ENCODE results near the gene RAD51B.

Gene RAD51B

DNA sequence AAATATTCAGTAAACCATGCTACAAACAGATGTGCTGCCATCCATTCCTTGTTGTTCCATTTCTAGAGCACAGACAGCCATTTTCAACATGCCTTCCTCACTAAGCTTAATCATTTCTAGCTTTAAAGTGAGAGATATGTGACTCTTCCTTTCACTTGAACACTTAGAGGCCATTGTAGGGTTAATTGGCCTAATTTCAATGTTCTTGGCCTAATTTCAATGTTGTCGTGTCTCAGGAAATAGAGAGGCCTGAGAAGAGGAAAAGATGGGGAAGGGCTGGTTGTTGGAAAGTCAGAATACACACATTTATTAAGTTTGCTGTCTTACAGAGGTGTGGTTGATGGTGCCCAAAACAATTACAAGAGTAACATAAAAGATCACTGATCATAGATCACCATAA lies 538.2 kb downstream of the RAD51B start:
- DNase-seq = no peak

GRCh38 chr14:68358500-68358899 lies 538.9 kb downstream of the RAD51B start:
- DNase-seq = no peak

DNA sequence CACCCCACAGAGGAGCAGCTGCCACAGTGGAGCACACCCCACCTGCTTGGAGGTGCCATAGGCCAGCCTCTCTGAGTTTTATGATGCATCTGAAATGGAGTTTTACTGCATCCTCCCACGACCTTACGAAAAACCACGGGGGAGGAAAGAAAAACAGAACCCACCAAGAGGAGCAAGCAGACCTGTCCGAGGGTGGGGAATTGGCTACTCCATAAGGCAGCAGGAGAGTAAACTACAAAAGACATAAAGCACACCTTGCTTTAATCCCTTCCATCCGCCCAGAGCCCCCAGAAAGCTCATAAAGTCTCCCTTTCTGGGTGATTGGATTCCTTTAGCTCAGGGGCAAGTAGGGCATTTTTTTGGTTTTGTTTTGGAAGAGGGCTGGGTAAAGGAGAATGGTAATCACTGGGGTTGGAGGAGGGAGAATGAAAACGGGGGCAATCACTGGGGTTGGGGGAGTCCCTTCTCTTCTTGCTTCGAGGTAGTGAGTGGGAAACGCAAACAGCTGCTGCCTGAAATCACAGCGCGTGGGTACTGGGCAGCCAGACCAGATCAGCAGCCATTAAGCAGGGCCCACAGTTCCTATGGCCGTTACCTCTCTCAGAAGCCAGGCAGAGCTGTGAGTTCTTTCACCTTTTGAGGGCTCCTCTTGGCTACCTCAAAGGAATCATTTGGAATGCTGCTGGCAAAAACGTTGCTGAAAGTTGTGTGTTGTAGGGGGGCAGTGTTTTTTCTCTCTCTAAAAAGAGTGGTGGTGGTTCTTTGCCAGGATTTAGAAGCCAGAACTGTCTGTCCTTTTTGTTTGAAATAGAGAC lies 539.6 kb downstream of the RAD51B start:
- DNase-seq = peak in 9 of 56 donors; percentile 6 to 55 (median 17)

GRCh38 chr14:68359837-68360552 lies 540.4 kb downstream of the RAD51B start:
- peak in 16 of 56 donors; percentile 8 to 56 (median 22) for DNase-seq

DNA sequence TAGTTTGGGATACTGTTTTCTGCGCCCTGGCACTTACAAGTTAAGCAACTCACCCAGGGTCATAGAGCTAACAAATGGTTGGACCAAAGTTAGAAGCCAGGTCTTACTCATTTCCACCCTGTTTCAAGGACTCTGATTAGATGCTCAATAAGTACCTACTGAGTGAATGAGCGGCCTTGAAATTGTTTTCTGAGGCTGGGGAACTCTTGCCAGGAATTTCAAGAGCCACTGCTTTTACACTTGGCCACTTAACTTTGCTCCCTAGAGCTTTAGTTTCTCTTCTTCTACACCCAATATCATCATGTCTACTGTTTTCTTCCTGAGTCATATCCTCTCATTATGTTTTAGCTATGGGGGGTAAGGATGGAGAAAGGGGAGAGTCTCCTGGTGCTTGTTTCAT lies 541.7 kb downstream of the RAD51B start:
- DNase-seq = no peak

- DNase-seq = peak in 1 of 56 donors; percentile 2
Observed at GRCh38 chr14:68362846-68363245, 543.3 kb downstream of the RAD51B start.

- DNase-seq = peak in 1 of 56 donors; percentile 16
Observed at GRCh38 chr14:68363466-68363842, 543.9 kb downstream of the RAD51B start.

DNA sequence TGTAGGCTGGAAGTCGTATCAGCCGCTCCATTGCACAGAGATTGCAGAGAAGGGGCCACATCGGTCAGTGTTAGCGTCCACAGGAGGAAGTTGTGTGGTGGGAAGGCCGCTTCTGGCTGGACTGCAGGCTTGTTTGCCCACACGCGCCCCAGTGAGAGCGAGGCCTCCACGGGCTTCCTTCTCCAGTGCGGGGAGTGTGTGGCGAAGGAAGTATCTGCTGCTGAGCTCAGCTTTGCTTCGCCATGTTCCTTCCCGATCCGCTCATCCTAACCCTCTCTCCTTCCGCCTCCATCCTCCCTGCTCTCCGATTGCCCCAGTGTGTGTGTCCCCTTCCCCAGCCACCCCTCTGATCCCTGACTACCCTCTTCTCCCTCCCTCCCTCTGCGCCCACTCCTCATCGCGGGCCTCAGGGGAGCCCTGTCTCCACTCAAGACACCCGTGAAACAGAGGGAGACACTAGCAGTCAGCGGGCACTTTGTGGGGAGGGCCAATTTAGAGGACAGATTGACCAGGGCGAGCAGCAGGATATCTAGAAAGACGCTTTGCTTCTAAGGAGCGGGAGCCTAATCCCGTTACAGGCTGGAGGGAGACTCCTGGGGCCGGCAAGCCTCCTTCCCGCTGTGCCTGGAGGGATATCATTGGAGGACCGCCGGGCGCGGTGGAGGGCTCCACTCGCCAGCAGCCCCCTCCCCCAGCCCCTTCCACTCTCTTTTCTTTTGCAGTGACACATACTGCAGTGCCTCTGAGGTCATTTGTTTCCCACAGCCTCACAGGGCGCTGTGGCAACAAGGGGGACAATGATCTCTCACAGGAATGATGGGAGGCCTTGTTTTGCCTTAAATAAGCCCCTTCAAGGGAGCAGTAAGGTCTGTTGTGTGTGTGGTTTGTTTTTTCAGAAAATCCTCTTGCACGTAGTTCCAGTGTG lies 544.5 kb downstream of the RAD51B start:
- DNase-seq = peak in 47 of 56 donors; percentile 19 to 79 (median 40)

DNA sequence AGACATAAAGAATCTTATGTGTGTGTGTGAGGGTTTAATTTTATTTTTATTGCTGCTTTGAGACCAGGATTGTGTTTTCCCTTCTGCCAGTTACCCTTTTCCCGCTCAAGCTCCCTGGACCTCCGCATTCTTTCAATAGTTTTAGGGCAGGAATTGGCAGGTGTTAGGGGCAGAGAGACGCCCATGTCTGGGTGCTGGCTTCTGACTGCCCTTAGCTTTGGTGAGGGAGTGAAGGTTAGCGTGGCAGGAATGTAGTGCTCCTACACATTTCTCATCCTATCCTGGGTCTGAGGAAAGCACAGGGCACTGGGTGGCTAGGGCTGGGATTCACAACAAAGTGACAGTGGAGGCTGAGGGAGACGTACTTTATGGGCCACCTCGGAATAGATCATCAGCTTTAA lies 545.2 kb downstream of the RAD51B start:
- peak in 1 of 56 donors; percentile 55 for DNase-seq

DNA sequence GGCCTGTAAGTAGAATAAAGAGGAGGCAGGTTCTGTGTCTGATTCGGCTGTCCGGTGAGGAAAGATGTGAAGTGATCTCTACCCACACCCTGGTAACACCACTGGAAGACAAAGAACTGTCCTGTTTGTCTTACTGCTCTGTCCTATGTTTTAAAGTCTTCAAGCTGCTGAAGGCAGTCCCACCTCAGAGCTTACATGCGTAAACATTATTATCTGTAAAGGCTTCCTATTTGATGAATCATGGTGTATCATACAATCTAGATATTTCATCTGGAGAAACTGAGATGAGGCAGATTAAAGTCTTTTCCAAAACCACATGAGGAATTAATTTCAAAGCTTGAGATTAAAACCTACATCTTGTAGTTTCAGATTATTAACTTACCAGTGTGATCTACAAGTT lies 545.6 kb downstream of the RAD51B start:
- no peak for DNase-seq

DNA sequence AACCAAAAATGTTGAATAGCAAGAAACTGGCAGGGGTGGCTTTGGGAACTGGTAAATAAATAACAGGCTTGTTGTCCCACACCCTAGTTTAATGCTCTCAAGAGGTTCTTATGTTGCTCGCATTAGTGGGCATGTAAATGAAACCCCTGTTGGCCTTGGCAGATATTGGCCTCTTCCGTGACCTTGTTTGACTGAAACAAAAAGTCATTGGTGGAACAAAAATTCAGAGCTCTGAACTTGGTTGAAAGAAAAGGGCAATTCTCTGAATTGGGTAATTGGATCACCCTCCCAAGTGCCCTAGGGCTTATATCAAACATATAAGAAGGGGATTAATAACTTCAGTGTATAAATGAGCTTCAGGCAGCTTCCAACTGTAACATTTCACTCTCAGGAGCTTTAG lies 547.1 kb downstream of the RAD51B start:
- DNase-seq = no peak

- DNase-seq = peak in 1 of 56 donors; percentile 9
Observed at GRCh38 chr14:68367536-68367935, 548.0 kb downstream of the RAD51B start.

DNA sequence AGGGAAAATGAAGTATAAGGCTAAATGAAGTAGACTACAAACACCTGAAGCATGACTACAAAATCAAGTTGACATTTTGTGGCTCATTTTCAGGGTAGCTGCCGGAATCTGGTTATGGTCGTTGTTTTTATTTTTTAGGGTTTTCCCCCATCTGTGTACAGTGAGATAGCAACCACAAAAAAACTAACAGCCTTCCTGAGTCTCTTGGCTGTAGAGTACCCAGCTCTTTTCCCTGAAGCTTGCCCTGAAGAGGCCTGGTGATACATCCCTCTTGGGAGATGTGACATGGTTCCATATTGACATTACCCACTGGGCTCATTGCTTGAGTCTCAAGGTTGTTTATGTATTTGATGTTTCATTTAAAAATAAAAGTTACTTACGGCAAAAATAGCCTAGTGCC lies 549.3 kb downstream of the RAD51B start:
- no peak for DNase-seq

DNA sequence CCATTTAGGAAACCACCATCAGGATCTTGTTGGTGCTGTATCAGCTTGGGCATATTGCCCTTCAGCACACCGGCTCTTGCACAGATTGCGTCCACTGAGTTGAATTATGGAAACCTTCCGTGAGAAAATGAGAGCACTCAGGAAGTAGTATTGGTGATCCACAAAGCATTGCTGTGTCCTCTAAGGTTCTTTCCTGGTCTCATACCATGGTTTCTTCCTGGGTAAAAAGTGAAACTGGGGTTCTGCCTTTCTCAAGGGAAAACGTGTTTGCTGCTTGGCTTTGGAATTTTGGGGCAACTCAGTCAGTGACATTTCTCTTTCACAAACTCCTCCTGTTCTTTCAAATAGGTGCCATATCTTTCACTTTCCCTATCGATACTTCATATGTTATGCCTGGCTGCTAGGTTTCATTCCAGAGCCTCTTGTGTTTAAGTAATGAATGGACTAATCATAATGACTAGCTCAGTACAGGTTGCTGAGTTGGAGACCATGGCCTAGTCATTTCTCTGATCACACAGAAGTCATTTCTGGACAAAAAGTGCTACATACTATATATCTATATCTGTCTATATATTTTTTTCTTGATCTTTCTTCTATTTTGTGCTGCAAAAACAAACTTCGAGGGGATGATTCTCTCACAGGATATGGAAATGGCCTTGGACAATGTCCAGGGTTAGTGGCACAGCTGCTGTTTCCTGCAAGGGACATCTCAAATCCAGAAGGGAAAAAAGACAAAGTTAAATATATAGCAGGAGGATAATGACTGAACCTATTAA lies 549.9 kb downstream of the RAD51B start:
- no peak for DNase-seq

DNA sequence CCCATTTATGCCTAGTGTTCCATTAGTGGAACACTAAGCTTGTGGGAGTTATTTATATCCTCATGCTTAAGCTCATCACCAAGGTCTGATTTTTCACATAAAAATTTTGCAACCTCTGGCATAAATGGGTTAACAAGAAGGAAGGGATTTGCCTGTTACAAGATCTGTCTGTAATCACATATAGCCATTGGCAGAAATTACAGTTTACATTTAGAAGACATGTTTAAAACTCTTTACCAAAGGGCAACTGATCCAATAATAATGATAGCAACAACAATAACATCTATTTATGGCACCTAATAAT lies 550.4 kb downstream of the RAD51B start:
- no peak for DNase-seq

GRCh38 chr14:68372368-68372767 lies 552.8 kb downstream of the RAD51B start:
- no peak for DNase-seq

DNA sequence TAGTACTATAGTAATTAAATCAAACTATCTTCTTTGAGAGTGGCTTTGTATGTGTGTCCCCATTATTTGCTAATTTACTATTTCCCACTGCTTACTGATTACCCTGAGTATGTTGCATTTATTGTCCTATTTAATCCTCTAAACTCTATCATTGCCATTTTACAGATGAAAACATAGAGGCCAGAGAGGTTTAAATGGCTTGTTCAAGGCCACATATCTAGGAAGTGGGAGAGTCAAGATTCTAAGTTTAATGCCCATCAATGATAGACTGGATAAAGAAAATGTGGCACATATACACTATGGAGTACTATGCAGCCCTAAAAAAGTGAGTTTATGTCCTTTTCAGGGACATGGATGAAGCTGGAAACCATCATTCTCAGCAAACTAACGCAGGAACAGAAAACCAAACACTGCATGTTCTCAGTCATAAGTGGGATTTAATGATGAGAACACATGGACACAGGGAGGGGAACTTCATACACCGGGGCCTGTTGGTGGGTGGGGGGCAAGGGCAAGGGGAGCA lies 553.6 kb downstream of the RAD51B start:
- DNase-seq = no peak

DNA sequence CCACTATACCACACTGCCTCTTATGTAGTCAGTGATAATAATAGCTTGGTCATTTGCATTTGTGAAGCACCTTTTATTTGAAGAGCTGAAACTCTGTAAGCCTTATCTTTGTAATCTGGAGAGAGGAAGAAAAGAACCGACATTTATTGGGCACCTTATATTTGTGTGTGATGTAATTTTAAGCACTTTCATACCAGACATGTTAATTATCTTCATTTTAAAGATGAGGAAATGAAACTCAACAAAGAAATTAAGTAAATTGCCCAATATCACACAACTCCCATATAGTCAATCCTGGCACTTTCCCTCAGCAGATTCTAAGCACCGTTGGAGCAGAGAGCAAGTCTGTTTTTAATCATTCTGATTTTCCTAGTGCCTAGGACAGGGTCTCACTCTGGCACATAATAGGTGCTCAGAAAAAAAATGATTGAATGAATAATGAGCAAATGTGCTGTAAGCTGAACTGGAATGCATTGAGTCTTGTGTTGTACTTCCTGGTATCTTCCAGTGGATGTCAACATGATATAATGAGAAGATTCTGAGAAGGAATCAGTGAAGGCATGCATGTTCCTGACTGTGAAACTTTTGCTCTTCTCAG lies 554.4 kb downstream of the RAD51B start:
- no peak for DNase-seq

GRCh38 chr14:68374682-68375081 lies 555.1 kb downstream of the RAD51B start:
- no peak for DNase-seq

- DNase-seq = no peak
Observed at GRCh38 chr14:68375376-68375775, 555.8 kb downstream of the RAD51B start.
